WI38 (cell line): ENCODE data around the gene FYN.

Experiments
- H3K4me3 ChIP-seq: 2 replicates; pipeline ENCODE4 v1.5.1; 2011; ENCODE audit warnings: low read depth, mild to moderate bottlenecking, control low read depth, low read length
- TF ChIP-seq, protein P1 (sequence below): IDR thresholded peaks from 2 replicates; pipeline ENCODE4 v1.5.1; 2012; ENCODE audit warnings: low read depth, mild to moderate bottlenecking, control low read depth, low read length

Gene FYN

DNA sequence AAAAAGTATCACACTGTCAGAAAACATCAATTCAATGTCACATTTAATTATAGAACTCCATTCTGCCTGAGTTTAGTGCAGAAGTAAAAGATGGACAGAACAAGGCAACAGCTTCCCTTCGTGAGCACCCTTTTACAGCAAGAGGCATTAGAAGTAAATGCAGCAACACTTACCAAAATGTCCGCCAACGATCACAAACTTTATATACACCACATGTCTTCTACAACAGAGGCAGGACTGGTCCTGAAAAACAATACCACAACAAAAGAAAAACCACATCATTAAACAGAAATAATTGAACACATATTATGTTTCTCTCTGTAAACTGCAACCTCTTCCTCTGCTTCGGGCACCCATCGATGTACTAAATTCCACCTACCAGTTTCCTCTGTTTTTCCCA is 92.9 kb downstream of the FYN start:
- TF ChIP-seq, protein P1, sequence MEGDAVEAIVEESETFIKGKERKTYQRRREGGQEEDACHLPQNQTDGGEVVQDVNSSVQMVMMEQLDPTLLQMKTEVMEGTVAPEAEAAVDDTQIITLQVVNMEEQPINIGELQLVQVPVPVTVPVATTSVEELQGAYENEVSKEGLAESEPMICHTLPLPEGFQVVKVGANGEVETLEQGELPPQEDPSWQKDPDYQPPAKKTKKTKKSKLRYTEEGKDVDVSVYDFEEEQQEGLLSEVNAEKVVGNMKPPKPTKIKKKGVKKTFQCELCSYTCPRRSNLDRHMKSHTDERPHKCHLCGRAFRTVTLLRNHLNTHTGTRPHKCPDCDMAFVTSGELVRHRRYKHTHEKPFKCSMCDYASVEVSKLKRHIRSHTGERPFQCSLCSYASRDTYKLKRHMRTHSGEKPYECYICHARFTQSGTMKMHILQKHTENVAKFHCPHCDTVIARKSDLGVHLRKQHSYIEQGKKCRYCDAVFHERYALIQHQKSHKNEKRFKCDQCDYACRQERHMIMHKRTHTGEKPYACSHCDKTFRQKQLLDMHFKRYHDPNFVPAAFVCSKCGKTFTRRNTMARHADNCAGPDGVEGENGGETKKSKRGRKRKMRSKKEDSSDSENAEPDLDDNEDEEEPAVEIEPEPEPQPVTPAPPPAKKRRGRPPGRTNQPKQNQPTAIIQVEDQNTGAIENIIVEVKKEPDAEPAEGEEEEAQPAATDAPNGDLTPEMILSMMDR: no peak
- no peak overlapping the region for H3K4me3 ChIP-seq

DNA sequence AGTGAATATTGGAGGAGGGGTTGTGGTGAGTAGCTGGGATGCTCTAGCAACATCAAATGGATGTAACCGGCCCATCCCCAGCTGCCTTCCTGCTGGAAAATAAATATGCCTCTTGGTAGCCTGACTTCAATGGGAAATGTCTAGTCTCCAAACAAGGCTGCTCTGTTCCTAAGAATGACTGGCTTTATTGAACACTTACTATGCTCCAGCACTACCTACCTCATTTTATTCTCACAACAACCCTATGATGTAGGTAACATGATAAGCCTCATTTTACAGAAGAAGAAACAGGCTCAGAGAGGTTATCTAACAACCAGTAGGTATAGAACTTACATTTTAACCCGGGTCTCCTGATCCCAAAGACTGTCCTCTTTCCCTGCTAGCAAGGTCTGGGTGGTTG is 93.6 kb downstream of the FYN start:
- no peak overlapping the region for H3K4me3 ChIP-seq
- TF ChIP-seq, protein P1: no peak

DNA sequence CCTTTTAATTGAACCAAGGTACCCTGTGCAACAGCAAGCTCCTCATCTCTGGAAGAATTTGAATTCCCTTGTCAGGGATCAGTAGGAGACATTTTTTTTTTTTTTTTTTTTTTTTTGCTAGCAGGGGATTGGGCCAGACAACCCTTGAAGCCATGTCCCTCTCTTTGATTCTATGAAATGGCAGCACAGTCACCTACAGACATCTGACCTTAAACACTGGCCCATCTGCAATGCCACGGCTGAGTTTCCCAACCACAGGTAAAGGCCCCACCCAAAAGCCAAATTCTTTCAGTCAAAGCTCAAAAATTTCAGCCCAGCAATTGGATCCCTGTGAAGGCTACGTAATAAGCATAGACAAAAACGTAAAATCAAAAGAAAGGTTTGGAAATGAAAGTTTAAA is 94.2 kb downstream of the FYN start:
- TF ChIP-seq, protein P1: no peak
- no peak overlapping the region for H3K4me3 ChIP-seq

DNA sequence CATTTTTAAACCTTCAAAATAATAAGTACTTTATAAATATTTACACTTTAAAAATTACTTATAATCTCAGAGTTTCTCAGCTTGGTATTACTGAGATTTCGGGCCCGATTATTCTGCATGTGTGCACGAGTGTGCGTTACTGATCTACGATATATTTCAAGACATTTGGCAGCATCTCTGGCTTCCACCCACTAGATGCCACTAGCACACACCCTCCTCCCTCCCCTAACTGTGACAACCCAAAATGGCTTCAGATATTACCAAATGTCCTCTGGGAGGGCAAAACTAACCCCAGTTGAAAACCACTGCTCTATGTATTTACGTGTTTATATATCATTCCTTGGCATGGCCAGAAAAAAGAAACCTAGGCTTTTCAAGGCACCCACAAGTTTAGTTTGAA is 95.9 kb downstream of the FYN start:
- no peak overlapping the region for H3K4me3 ChIP-seq
- TF ChIP-seq, protein P1: no peak

DNA sequence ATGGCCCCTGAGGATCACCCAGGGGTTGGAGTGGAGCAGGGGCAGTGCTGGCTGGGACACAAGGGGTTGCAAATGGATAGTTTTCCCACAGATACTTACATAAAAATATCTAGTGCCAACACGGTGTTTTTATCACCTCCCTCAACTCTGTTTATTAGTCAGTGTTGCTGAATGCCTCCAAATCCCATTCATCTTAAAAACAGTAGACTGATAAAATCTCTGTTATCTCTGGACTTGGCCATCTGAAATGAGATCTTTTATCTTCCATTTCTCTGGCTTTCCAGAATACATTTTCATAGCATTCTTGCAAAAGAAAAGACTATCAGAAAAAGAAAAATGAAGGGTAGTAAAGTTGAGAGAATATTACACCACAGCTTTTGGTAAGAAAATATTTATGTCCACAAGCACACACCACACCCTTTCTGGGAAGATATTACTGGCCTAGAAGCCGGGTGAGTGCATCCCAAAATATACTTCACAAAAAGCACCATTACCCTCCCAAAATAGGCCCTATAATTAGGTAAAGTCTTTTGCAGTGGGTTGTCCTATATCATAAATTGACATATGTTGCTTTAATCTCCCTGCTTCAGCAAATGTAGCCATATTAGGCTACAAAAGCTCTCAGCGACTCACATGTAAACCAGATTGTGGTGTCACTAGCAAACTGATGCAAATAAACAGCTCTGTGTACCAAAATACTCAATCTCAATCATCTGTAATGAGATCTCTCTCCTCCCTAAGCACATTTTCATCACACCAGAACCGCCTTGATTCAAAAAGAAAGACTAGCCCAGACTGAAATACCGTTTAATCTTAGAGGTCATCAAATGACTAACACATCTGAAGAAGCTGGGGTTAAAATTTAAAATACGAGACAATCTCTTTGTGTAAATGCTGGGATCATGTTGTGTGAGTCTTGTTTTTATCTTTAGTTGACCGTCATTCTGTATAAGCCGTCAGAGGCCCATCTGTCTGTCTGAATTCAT is 96.7 kb downstream of the FYN start:
- TF ChIP-seq, protein P1: no peak
- H3K4me3 ChIP-seq: no peak overlapping the region

DNA sequence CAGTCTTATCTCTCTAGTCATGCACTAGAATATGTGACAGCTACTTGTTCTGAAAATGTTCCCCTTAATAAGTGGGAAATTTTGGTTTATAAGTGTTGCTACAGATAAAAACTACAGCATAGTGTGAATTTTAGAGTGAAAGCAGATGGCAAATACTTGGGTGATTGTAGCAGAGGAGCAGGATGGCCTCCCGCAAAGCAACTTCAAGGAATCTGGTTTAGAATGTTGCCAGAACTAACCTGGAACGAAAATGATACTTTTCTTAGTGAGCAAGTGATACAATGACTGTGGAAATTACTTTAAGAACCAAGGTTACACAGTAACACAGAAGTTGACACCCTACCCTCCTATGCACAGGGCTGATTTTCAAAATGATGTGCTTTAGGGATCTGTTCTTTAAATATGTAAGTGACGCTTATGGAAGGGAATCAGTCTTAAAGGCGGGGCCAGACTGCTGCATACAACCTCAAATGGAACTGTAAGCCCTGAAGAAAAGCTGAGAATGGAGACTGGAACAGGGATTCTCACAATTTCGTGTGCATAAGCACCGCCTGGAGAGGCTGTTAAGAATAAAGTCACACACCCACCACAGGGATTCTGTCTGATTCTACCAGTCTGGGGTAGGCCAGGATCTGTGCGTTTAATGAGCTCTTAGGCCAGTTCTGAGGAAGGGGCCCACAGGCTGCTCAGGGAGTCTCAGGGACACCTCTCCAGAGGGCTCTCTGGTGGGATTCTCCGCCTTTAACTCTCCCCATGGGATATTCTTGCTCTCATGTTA is 97.9 kb downstream of the FYN start:
- TF ChIP-seq, protein P1: no peak
- no peak overlapping the region for H3K4me3 ChIP-seq

DNA sequence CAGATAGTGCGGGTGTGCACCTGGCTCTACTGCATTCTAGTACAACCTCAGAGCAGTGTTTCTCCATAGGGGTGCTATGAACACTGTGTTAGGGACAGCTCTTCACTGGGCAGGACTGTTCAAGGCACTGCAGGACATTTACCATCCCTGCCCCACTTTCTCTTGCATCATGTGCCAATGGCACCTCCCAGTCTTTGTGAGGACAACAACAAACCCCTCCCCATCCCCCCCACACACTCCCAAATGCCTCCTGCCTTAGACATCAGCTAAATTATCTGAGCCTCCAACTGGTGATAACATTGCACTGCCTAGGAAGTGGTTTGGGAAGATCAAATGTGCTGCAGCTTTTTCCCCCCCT is 98.9 kb downstream of the FYN start:
- TF ChIP-seq, protein P1: no peak
- no peak overlapping the region for H3K4me3 ChIP-seq
